NCI-H2081 treated with DMSO at 0.1 percent for 48 hours (cell line): ENCODE results near the gene ZNF202.
A peak's percentile ranks its signal among the peaks of the same experiment; 100 is the strongest.
"Not testable (repeated sequence)": the region's sequence is repeated elsewhere in the genome, so short reads cannot be mapped to it uniquely, and the experiment has no call there.

Source experiments
- DNase-seq: peaks from one replicate; lab custom pipeline; 2025; lab: John Stamatoyannopoulos, UW

The ZNF202 gene

DNA sequence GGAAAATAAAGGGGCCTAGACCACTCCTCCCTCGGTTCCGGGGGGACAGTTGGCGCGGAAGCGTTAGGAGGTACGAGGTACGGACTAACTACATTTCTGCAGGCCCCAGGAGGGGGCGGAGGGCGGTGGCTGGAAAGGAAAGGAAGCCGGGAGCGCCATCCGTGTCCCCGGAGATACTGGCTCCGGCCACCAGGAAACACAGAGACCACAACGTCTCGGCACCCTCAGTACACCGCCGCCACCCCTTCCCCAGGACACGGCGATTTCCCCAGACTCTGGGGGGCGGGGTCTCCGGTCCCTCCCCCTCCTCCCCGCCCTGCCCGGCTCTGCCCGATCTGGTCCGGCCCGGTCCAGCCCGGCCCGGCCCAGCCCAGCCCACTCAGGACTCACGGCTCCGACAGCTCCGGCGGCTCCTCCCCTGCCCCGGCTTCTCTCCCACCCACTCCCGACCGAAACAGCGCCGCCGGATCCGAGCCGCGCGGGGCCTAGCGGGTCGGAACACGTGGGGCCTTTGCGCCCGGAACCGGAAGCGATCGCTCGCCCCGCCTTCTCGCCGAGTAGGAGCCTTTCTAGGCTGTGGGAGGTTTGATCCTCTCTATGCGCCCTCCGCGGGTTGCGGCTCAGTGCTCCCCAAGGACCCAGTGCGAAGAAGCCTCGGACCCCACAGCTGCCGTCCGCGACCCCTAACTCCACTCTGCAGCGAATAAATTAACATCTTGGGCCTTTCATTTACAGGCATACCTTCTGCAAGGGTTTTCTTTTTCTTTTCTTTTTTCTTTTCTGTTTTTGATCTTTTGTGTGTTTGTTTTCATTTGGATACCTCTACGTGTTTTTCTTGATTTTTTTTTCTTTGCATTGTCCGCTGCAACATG, at the start of gene ZNF202:
ZNF202 (minus strand) TSS at position 502 of the 872 bp plus-strand sequence. CDS start 10,772 bp downstream, outside the sequence.
- DNase-seq, result peak; percentile 54

DNA sequence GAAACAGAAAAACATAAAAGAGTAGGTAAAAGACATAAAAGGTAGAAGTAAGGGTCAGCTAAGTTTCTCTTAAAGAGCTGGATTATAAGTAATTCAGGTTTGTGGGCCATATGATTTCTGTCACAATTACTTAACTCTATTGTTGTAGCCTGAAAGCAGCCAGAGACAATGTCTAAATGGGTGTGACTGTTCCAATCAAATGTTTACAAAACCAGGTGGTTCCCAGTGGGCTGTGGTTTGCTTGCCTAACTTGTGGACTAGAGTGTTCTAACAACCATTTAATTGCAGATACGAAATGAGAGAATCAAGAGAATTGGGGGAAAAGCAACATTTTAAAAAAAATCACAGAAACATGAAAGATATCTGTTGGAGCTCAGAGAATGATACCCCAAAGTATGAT, 42.1 kb upstream of the ZNF202 start:
- no peak for DNase-seq

DNA sequence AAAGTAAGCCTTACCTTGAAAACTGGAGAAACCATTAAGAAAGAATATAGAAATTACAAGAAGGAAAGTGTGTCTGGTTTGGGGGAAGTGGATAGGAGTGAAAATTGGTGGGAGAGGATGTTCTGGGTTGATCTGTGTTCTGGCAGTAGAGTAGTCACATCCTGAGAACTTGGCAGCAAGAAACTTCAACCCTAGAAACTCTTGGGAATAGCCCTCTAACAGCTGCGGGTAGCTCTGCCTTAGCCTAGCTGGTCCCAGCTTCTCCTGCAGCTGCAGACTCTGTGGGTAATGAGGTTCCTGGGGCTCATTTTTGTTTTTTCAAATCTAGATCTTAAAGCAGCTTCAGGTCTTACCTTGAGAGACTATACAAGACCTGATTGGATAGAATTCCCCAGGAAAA, 37.1 kb upstream of the ZNF202 start:
- no peak for DNase-seq

DNA sequence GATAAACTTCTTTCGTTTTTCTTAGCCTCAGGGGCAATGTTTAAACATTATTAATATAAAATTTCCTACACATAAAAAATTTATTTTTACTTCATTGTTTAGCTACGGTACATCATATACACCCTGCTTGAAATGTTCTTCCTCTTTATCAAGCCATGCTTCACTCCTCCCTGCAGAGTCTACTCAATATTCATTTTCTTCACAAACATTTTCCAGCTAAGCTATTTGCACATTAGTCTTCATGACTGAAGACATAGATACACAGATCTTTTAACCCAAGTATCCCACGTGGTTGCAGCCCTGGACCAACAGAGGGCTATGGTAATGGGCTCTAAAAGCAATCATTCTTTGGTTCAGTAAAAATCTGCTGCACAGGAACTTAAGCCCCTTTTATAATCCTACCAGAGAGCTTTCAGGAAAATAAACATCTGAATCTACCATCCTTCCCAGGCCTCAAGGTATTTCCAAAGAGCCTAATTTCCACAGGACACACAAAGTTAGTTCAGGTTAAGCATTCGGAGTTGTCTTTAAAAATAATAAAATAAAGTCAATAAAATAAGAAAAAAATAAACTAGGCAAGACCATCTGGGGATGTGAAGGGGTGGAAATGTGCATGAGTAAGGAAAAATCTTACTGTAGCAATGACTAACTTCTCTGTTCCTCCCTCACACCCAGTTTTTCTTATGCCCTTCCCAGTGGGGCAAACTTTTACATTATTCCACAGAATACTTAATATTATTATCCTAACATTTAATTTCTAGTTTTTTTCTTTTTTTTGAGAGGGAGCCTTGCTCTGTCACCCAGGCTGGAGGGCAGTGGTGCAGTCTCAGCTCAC, 34.5 kb upstream of the ZNF202 start:
- no peak for DNase-seq

DNA sequence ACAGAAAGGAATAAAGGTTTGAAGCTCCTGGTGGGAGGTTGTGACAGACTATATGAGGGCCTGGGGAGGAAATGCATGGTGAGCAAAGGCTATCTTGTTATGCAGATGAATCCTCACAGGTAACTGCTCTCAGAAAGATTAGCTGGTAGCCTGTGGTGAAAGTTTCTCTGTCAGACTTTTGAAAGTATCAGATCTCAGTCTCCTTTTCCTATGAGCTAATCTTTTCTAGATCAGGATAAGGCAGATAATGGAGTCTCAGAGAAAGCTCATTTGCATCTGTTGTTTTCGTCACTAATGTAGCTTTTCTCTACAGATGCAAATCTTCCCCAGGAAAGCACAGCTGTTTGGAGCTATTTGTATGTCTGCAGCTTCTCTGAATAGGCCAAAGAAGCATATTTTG, 33.8 kb upstream of the ZNF202 start:
- no peak for DNase-seq

DNA sequence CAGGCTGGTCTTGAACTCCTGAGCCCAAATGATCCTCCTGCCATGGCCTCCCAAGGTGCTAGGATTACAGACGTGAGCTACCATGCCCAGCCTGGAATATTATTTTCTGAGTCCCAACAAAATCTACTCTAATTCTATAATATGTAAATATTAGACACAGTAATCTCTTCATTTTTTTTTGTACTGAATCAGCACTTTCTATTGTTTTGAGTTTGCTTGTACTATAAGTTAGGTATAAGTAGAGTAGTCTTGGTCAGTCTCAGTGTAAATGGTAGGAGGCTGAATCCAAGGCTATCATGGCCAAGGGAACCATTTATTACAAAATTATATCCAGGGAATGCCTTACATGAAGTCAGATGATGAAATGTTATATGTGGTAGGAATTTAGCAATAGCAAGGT, 32.5 kb upstream of the ZNF202 start:
- DNase-seq, result no peak

DNA sequence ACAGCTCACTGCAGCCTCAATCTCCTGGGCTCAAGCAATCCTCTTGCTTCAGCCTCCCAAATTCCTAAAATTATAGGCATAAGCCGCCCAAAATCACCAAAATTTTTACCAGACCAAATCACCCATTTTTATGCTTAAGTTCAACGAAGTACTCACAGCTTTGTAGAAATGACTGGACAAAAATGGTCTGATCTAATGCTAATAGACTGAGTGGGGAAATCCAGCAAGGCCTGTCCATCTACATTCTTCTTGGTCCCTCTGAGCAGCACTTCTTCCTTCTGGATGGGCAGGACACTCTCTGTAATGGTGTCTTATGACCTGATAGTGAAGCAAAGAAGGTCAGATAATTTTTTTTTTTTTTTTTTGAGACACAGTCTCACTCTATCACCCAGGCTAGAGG, 31.6 kb upstream of the ZNF202 start:
- DNase-seq, result no peak

DNA sequence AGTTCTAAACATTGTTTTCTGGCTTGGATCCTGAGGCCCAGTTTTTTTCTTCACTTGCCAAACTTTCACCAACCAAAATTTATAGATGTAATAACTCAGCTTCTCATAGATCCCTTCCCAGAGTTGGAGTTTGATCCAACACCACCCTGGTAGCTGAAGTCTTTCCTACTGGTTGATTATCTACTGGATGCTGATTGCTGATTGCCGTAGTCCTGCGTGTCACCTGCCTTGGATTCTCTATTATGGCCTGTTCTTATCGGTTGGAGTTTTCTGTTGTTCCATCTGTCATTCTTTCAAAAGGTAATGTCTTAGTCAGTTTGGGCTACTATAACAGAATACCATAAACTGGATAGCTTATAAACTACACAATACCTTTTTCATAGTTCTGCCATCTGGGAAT, 30.2 kb upstream of the ZNF202 start:
- no peak for DNase-seq

DNA sequence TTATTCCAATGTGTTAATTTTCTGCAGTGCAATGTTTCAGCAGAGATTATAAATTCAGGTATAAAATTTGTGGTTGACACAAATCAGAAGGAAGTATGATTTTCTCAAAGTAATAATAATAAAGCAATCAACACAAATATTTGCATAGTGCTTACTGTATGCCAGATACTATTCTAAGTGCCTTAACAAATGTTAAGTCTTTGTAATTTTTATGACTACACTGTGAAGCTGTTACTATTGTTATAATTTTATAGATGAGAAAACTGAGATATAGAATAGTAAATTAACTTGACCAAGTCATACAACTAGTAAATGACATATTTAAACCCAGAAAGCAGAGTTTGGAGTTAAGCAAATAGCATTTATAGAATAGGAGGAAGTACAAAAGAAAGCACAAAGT, 29.3 kb upstream of the ZNF202 start:
- DNase-seq, result no peak

DNA sequence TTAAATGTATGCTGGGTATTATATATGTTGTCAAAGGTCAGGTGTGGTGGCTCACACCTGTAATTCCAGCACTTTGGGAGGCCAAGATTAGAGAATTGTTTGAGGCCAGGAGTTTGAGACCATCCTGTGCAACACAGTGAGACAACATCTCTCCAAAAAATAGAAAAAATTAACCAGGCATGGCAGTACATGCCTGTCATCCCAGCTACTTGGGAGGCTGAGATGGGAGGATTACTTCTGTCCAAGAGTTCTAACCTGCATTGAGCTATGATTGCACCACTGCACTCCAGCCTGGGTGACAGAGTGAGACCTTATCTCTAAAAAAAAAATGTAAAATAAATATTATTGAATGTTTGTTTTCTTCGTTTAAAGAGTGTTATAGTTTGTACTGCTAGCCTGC, 24.1 kb upstream of the ZNF202 start:
- no peak for DNase-seq

DNA sequence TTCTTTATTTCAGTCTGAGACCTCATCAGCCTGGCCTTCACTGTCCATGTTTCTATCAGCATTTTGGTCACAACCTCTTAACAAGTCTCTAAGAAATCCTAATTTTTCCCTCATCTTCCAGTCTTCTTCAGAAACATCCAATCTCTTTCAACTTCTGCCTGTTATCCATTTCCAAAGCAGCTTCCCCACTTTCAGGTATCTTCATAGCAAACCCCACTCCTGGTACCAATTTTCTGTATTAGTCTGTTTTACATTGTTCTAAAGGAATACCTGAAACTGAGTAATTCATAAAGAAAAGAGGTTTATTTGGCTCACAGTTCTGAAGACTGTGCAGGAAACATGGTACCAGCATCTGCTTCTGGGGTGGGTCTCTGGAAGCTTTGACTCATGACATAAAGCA, 21.0 kb upstream of the ZNF202 start:
- DNase-seq, result no peak

DNA sequence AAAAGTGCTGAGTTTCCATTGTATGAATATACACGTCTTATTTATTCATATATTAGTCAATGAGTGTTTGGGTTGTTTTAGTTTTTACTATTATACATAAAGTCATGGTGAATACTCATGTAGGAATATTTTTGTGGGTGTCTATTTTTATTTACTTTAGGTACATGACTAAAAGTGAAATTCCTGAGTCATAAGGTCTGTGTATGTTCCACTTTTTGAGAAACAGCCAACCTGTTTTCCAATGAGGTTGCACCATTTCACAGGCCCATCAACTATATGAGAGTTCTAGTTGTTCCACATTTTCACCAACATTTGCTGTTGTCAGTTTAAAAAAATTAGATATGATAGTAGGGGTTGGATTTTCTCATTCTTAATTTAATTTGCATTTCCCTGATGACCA, 19.4 kb upstream of the ZNF202 start:
- no peak for DNase-seq

DNA sequence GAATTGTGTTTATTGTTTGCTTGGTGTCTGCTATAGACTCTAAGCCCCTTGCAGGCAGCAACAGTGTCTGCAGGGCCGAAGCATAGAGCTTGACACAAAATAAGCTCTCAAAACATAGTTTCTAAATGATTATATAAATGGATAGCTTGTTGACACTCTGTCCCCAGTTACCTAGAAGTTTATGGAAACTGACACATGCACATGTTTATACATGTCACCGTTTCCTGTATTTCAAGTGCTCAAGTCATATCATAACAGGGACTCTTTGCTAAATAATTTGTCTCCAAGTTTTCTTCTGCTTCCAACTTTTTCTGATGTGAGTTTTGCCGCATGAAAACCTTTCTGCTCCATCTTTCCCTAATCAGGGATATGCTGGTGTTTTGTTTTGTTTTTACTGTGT, 16.5 kb upstream of the ZNF202 start:
- DNase-seq, result no peak

DNA sequence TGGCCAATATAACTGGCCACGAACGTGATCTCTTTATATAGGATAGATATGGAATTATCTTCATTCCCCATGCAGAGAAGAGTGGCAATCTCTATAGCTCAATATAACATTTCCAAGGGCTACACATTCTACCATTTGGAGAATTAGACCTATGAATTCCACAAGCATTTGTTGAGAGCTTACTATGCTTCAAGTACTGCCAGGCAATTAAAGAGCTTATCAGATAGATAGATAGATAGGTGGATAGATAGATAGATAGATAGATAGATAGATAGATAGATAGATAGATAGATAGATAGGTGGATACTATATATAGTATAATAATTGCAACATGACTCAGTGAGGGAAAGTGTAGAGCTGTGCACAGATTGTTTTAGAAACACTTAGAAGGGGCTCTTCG, 14.4 kb upstream of the ZNF202 start:
- DNase-seq, result no peak

DNA sequence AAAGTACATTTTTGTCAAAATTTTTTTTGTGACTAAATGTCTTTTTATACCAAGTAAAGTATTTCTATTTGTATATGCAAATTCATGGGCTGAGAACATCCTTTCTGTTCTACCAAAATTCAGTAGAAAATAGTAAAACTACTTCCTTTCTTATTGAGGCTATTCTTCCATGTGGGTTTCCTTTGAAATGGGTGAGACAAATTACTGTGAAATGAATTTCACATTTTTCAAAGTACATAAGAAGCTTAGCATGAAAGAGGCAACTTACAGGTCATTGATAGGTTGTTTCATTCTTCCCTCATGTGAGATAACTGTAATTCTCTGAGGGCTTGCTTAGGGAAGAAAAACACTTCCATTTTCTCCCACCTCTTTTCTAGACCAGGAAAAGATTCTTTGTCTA, 13.9 kb upstream of the ZNF202 start:
- no peak for DNase-seq

DNA sequence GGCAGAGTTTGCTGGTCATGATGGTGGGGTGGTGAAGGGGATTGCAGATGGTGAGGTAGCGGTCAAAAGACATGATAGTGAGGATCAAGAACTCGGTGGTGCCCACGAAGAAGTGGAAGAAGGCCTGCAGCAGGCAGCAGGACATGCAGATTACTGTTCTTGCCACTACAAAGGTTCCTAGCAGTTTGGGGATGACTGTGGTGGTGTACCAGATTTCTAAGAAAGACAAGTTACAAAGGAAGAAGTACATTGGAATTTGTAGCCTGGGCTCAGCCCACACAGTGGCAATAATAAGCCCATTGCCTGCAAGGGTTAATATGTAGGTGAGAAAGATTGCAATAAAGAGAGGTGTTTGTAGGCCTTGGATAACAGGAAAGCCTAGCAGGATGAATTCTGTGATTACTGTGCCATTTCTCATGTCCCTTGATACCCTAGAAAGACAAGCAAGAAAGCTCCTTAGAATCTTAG, 12.7 kb upstream of the ZNF202 start, which contains the start of gene OR6X1:
OR6X1 (minus strand) TSS at position 418 of the 468 bp plus-strand sequence; CDS start at position 418, 0 bp downstream.
- no peak for DNase-seq

DNA sequence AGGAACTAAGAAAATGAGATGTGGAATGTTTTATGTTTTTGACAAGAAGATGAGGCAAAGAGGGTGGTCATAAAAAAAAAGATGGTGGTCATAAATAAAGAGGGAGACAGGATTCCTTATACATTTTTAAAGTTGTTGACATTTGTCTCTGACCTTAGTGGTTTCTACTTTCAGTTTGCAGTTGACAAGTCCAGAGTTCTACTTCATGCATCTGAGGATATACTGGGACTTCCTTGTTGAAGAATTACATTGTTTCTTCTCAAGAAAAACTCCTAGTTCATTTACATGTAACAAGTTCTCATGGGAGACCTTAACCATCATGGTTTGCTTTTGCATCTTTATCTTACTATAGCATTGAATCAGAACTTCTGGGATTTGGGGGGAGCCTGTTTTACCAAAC, 11.7 kb upstream of the ZNF202 start:
- no peak for DNase-seq

DNA sequence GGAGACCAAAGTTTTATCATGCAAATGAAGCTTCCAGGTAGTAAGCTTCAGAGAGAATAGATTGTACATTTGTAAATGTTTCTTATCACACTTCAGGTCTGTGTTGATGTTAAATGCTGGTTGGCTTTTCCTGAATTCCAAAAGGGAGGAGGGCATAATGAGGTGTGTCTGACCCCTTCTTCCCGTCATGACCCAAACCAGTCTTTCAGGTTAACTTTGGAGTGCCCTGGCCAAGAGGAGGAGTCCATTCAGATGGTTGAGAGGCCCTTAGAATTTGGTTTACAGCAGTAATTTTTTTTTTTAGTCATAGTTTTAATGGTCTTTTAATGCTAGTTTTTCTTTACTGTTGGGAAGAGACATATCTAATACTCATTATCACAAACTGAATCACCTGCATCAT, 10.3 kb upstream of the ZNF202 start:
- no peak for DNase-seq

DNA sequence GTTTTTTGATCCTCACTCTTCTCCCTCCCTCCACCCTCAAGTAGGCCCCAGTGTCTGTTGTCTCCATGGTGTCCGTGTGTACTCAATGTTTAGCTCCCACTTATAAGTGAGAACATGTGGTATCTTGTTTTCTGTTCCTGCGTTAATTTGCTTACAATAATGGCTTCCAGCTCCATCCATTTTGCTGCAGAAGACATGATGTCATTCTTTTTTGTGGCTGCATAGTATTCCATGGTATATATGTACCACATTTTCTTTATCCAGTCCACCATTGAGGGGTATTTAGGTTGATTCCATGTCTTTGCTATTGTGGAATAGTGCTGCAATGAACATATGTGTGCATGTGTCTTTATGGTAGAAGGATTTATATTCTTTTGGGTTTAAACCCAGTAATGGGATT, 6.9 kb upstream of the ZNF202 start:
- not testable (repeated sequence) for DNase-seq

DNA sequence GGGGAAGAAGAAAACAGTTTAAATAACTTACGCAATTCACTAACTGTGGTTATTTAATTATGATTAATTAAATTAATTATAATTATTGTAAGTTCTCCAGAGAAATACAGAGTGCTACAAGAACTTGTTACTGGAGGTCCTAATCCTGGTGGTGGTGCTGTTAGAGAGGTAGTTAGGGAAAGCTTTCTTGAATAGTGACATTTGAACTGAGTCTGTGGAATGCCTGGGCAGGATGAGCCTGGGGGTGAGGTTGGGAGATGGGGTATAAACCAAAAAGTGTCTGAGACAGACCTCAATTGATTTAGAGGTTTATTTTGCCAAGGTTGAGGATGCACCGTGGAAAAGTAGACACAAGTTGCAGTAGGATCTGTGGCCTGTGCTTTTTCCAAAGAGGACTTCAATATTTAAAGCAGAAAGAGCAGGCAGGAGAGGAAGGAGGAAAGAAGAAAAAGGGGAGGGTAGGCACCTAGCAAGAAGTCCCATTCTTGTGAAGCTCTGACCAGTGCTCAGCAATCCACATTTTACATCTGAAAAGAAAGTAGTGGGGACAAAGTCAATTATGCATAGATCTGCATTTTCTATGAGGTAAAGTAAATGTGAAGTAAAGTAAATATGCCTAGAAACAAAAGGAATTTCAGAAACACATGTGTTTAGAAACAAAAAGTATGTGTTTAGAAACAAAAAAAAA, 4.4 kb upstream of the ZNF202 start:
- no peak for DNase-seq

DNA sequence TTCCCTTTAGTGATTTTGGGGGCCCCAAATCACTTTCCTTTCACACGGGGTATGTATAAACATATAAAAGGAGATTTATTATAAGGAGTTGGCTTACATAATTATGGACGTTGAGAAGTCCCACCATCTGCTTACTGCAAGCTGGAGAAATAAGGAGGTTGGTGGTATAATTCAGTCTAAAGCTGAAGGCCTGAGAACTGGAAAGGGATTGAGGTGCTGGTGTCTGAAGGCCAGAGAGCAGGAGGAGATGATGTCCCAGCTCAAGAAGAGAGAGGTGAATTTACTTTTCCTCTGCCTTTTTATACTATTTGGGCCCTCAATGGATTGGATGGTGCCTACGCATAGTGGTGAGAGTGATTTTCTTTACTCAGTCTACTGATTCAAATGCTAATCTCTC, 1.3 kb upstream of the ZNF202 start:
- no peak for DNase-seq

DNA sequence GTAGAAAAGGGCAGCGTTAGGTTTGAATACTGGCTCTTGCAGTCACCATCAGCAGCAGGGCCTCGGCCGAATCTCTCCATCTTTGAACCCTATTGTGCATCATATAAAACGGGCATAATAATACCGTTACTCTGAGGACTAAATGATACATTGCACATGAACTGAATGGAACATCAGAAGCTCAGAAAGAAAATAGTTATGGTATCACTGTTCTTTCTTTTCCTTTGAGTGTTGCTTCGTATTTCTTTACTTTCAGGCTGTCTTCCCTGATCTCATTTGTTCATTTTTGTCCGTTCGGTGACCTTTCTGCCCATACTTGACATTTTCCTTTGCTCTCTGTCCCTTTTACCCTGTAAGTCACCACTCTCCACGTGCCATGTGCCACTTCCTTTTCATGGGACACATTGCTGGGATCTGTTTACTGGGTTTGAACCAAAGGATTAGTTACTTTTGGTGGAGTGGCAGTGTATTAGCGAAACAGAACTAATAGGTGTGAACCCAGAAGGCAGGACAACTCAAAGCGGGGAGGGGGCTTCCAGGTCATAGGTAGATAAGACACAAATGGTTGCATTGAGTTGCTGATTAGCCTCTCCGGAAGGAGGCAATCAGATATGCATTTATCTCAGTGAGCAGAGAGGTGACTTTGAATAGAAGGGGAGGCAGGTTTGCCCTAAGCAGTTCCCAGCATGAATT, 717 bp upstream of the ZNF202 start:
- no peak for DNase-seq
